H9 (cell line): Measurements from ENCODE around the gene LRP1. TPM values are rescaled to one million over a fixed set of nuclear protein-coding genes. Genes with fewer than 3 reads are reported as not detected.
A peak's percentile ranks its signal among the peaks of the same experiment; 100 is the strongest.

ENCODE experiments used
- DNase-seq: peaks from one replicate; pipeline ENCODE4 v3.0.0-alpha.2; 2017
- H2AFZ ChIP-seq: one replicate; pipeline ENCODE4 v1.6.1; 2013; ENCODE audit warnings: mild to moderate bottlenecking, low read length, control low read depth, moderate library complexity
- H2AK5ac ChIP-seq: 2 replicates; pipeline ENCODE4 v1.6.1; 2013; ENCODE audit warnings: low read length, control low read depth, mixed read lengths; ENCODE audit not compliant: insufficient read length
- H2BK120ac ChIP-seq: one replicate; pipeline ENCODE4 v1.6.1; 2013; ENCODE audit warnings: low read depth, mild to moderate bottlenecking, low read length, control low read depth, inconsistent platforms; ENCODE audit not compliant: poor library complexity, severe bottlenecking
- H2BK12ac ChIP-seq: 2 replicates; pipeline ENCODE4 v1.6.1; 2013; ENCODE audit warnings: low read length, control low read depth, mixed read lengths, low read depth; ENCODE audit not compliant: insufficient read length
- H2BK15ac ChIP-seq: 2 replicates; pipeline ENCODE4 v1.6.1; 2013; ENCODE audit warnings: low read depth, low read length, control low read depth
- H2BK20ac ChIP-seq: one replicate; pipeline ENCODE4 v1.6.1; 2013; ENCODE audit warnings: low read depth, mild to moderate bottlenecking, low read length, control low read depth, inconsistent platforms; ENCODE audit not compliant: poor library complexity, severe bottlenecking
- H2BK5ac ChIP-seq: 2 replicates; pipeline ENCODE4 v1.6.1; 2013; ENCODE audit warnings: low read length, control low read depth, mixed read lengths; ENCODE audit not compliant: insufficient read length
- H3K14ac ChIP-seq: 2 replicates; pipeline ENCODE4 v1.6.1; 2013; ENCODE audit warnings: low read length, control low read depth; ENCODE audit not compliant: insufficient read depth
- H3K18ac ChIP-seq: 2 replicates; pipeline ENCODE4 v1.6.1; 2013; ENCODE audit warnings: low read depth, mild to moderate bottlenecking, mixed read lengths, low read length, control low read depth; ENCODE audit not compliant: insufficient read length
- H3K23ac ChIP-seq: 2 replicates; pipeline ENCODE4 v1.6.1; 2013; ENCODE audit warnings: low read length, control low read depth, mixed read lengths, low read depth; ENCODE audit not compliant: insufficient read length
- H3K23me2 ChIP-seq: 2 replicates; pipeline ENCODE4 v1.6.1; 2013; ENCODE audit warnings: low read depth, mild to moderate bottlenecking, mixed read lengths, low read length, control low read depth; ENCODE audit not compliant: insufficient read length, poor library complexity, severe bottlenecking
- H3K27ac ChIP-seq: 2 replicates; pipeline ENCODE4 v1.5.1; 2013; ENCODE audit warnings: low read length, control low read depth, mixed read lengths, low read depth; ENCODE audit not compliant: insufficient read length
- H3K27me3 ChIP-seq: 2 replicates; pipeline ENCODE4 v1.6.1; 2013; ENCODE audit warnings: low read length, control low read depth, inconsistent platforms; ENCODE audit not compliant: insufficient read depth
- H3K4ac ChIP-seq: 2 replicates; pipeline ENCODE4 v1.6.1; 2013; ENCODE audit warnings: low read depth, mild to moderate bottlenecking, control low read depth, inconsistent platforms, low read length, moderate library complexity
- H3K4me1 ChIP-seq: 2 replicates; pipeline ENCODE4 v1.6.1; 2013; ENCODE audit warnings: low read length, control low read depth, inconsistent platforms; ENCODE audit not compliant: insufficient read depth
- H3K4me2 ChIP-seq: 2 replicates; pipeline ENCODE4 v1.6.1; 2013; ENCODE audit warnings: low read length, control low read depth, mixed read lengths; ENCODE audit not compliant: insufficient read length, insufficient read depth
- H3K56ac ChIP-seq: 2 replicates; pipeline ENCODE4 v1.6.1; 2013; ENCODE audit warnings: low read depth, mild to moderate bottlenecking, mixed read lengths, low read length, control low read depth; ENCODE audit not compliant: insufficient read length
- H3K79me1 ChIP-seq: 2 replicates; pipeline ENCODE4 v1.6.1; 2013; ENCODE audit warnings: low read depth, mild to moderate bottlenecking, moderate library complexity, low read length, control low read depth, inconsistent platforms; ENCODE audit not compliant: insufficient read depth, poor library complexity, severe bottlenecking
- H3K79me2 ChIP-seq: 2 replicates; pipeline ENCODE4 v1.6.1; 2013; ENCODE audit warnings: low read length, control low read depth, inconsistent platforms; ENCODE audit not compliant: insufficient read depth
- H3K9ac ChIP-seq: 2 replicates; pipeline ENCODE4 v1.6.1; 2013; ENCODE audit warnings: low read length, control low read depth, mixed read lengths; ENCODE audit not compliant: insufficient read length; ENCODE audit errors: extremely low read depth
- H3K9me3 ChIP-seq: one replicate; pipeline ENCODE4 v1.6.1; 2013; ENCODE audit warnings: low read depth, low read length, inconsistent platforms; ENCODE audit not compliant: control insufficient read depth
- H3T11ph ChIP-seq: one replicate; pipeline ENCODE4 v1.6.1; 2013; ENCODE audit warnings: mild to moderate bottlenecking, low read length, control low read depth, inconsistent platforms
- H4K20me1 ChIP-seq: one replicate; pipeline ENCODE4 v1.6.1; 2013; ENCODE audit not compliant: control insufficient read depth, insufficient read length, insufficient read depth
- H4K5ac ChIP-seq: 2 replicates; pipeline ENCODE4 v1.6.1; 2013; ENCODE audit warnings: low read depth, mild to moderate bottlenecking, mixed read lengths, low read length, control low read depth; ENCODE audit not compliant: insufficient read length
- H4K8ac ChIP-seq: replicated peaks from 2 replicates; pipeline ENCODE4 v1.6.1; 2013; ENCODE audit warnings: low read length, control low read depth, mixed read lengths, low read depth; ENCODE audit not compliant: insufficient read length
- H4K91ac ChIP-seq: 2 replicates; pipeline ENCODE4 v1.6.1; 2013; ENCODE audit warnings: low read depth, mild to moderate bottlenecking, moderate library complexity, mixed read lengths, low read length, control low read depth; ENCODE audit not compliant: insufficient read length
- H3K27ac Mint-ChIP-seq, 3 experiments: 2 replicates in 2 of 3; 3 replicates in 1 of 3; pipeline ENCODE4 v1.8.0; 2020 to 2021; ENCODE audit warnings: mixed read lengths in 3 of 3, mild to moderate bottlenecking in 1 of 3, moderate library complexity in 1 of 3
- H3K27me3 Mint-ChIP-seq: 2 replicates; pipeline ENCODE4 v1.8.0; 2021; ENCODE audit warnings: low read depth, mild to moderate bottlenecking, moderate library complexity, mixed read lengths
- H3K36me3 Mint-ChIP-seq, 3 experiments: 2 replicates in 2 of 3; 3 replicates in 1 of 3; pipeline ENCODE4 v1.8.0; 2020 to 2021; ENCODE audit warnings: low read depth in 3 of 3, mixed read lengths in 3 of 3; ENCODE audit not compliant: insufficient read depth in 1 of 3
- H3K4me1 Mint-ChIP-seq, 2 experiments: 2 replicates each; pipeline ENCODE4 v1.8.0; 2020; ENCODE audit warnings: mixed read lengths in 2 of 2
- H3K4me3 Mint-ChIP-seq, 2 experiments: 2 replicates in 1 of 2; 3 replicates in 1 of 2; pipeline ENCODE4 v1.8.0; 2020 to 2021; ENCODE audit warnings: mild to moderate bottlenecking in 2 of 2, mixed read lengths in 2 of 2, moderate library complexity in 1 of 2
- H3K9me3 Mint-ChIP-seq, 2 experiments: 2 replicates in 1 of 2; 3 replicates in 1 of 2; pipeline ENCODE4 v1.8.0; 2020; ENCODE audit warnings: mild to moderate bottlenecking in 2 of 2, mixed read lengths in 2 of 2, moderate library complexity in 1 of 2
- CTCF ChIP-seq: fragments of 200-600 bp; sonication (generic); conservative IDR thresholded peaks from 3 replicates; pipeline ENCODE4 v1.8.0; 2021; ENCODE audit warnings: antibody characterized with exemption, mild to moderate bottlenecking
- WGBS: extraction: QIAGEN DNeasy Blood & Tissue Kit; methylation state at CpG from one replicate; pipeline ENCODE4 v1.1.7; 2013; ENCODE audit warnings: missing lambda C conversion rate, low lambda C conversion rate, mixed read lengths; ENCODE audit not compliant: insufficient read length; ENCODE audit errors: extremely low coverage; 5-methylcytosine and 5-hydroxymethylcytosine counted together
- total RNA-seq: library from RNA; stranded (reverse); gene quantifications from 2 replicates; pipeline ENCODE4 v1.2.1, GENCODE V29; 2021

Gene LRP1
- total RNA-seq, 1 experiment from 2014 or later: 115 TPM

- Mint-ChIP-seq H3K27me3 (peaks cover 87% of the 10 kb centered on the region), H3K27ac (no peak overlapping the region), H3K4me1 (peaks cover 61 to 69% of the 10 kb centered on the region in 2 experiments), H3K9me3 (peaks cover 0 to 3% of the 10 kb centered on the region in 2 experiments; a peak in 3 of 5 replicates), H3K4me3 (peak overlapping the region in 1 of 2 experiments; percentile 16; a peak in 1 of 5 replicates), H3K36me3 (no peaks in the 10 kb centered on the region; a peak in 1 of 7 replicates)
- Histone ChIP-seq H3T11ph (no peak overlapping the region), H2BK120ac (no peak overlapping the region), H3K79me1 (no peaks in the 10 kb centered on the region), H3K79me2 (no peaks in the 10 kb centered on the region), H3K4me1 (no peaks in the 10 kb centered on the region; the same call in 1 of the 2 replicates), H3K4ac (no peak overlapping the region), H3K4me2 (no peak overlapping the region), H4K91ac (no peak overlapping the region), H2AK5ac (no peak overlapping the region), H2BK20ac (no peak overlapping the region), H3K23ac (no peak overlapping the region), H4K8ac (no peak overlapping the region), H3K18ac (no peak overlapping the region), H2BK5ac (no peak overlapping the region), H2BK15ac (no peak overlapping the region), H2AFZ (no peak overlapping the region), H2BK12ac (no peak overlapping the region), H4K20me1 (no peaks in the 10 kb centered on the region), H3K56ac (no peak overlapping the region), H3K9me3 (no peaks in the 10 kb centered on the region), H4K5ac (no peak overlapping the region), H3K23me2 (peaks cover 18% of the 10 kb centered on the region), H3K9ac (no peak overlapping the region), H3K27ac (no peak overlapping the region), H3K27me3 (peaks cover 54% of the 10 kb centered on the region), H3K14ac (no peak overlapping the region)
- no peak for TF ChIP-seq CTCF
- no peak for DNase-seq
- no CpG with 5 or more reads among the region's 30 CpGs for WGBS
These were observed 96.1 kb downstream of the LRP1 start for GRCh38 chr12:57224278-57224972.
